ENCODE measurements around the gene PCDH9.

DNA sequence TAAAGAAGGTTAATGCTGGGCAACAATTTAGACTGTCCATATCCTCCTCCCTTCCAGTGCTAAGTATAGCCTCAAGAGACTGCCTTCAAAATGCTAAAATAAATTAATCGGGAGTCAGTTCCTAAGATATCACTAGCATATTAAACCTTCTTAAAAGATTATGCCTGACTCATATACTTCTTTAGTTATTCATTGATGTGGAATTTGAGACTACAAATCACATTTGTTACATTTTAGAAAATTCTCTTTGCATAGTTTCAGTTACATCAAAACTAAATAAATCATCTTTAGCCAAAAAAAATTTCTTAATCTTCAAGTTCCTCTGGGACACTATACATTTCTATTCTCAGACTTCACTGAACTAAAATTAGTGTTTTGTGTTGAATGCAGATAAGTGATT, 769.1 kb downstream of the PCDH9 start:
- TF ChIP-seq, protein P1, sequence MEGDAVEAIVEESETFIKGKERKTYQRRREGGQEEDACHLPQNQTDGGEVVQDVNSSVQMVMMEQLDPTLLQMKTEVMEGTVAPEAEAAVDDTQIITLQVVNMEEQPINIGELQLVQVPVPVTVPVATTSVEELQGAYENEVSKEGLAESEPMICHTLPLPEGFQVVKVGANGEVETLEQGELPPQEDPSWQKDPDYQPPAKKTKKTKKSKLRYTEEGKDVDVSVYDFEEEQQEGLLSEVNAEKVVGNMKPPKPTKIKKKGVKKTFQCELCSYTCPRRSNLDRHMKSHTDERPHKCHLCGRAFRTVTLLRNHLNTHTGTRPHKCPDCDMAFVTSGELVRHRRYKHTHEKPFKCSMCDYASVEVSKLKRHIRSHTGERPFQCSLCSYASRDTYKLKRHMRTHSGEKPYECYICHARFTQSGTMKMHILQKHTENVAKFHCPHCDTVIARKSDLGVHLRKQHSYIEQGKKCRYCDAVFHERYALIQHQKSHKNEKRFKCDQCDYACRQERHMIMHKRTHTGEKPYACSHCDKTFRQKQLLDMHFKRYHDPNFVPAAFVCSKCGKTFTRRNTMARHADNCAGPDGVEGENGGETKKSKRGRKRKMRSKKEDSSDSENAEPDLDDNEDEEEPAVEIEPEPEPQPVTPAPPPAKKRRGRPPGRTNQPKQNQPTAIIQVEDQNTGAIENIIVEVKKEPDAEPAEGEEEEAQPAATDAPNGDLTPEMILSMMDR (conservative IDR thresholded peaks at IDR 0.05 in 1 of 2, IDR thresholded peaks at IDR 0.05 in 1 of 2; ENCODE audit: extremely low read depth in 1 of 2, insufficient read depth in 1 of 2, low read depth in 1 of 2, low read length in 2 of 2) = no peak
- TF ChIP-seq EZH2 (IDR thresholded peaks at IDR 0.05; ENCODE audit: borderline replicate concordance, low read length) = no peak

Measured in mammary epithelial cell (primary cell).